ENCODE data around the gene ST7L.

DNA sequence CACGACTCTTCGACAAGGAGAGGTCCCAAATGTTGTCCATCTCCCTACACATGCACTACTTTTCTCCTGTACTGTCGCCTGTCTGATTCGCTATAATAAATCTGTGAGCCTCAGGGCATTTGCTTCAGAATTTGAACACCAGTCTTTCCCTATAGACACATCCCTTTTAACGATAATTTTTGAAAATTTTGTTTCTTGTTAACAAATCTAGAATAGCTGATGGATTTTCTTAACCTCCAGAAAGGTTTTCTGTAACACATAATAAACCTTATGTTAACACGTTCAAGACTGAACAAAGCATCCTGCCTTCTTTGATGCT is 1.4 kb upstream of the ST7L start:
- TF ChIP-seq, protein P1, sequence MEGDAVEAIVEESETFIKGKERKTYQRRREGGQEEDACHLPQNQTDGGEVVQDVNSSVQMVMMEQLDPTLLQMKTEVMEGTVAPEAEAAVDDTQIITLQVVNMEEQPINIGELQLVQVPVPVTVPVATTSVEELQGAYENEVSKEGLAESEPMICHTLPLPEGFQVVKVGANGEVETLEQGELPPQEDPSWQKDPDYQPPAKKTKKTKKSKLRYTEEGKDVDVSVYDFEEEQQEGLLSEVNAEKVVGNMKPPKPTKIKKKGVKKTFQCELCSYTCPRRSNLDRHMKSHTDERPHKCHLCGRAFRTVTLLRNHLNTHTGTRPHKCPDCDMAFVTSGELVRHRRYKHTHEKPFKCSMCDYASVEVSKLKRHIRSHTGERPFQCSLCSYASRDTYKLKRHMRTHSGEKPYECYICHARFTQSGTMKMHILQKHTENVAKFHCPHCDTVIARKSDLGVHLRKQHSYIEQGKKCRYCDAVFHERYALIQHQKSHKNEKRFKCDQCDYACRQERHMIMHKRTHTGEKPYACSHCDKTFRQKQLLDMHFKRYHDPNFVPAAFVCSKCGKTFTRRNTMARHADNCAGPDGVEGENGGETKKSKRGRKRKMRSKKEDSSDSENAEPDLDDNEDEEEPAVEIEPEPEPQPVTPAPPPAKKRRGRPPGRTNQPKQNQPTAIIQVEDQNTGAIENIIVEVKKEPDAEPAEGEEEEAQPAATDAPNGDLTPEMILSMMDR (IDR thresholded peaks at IDR 0.05) = no peak
- no peak for TF ChIP-seq POLR2A (IDR thresholded peaks at IDR 0.05)
- no peak for TF ChIP-seq POLR2AphosphoS5 (IDR thresholded peaks at IDR 0.05)
- TF ChIP-seq EP300 (IDR thresholded peaks at IDR 0.05) = no peak
